ENCODE data around the gene TENM3.

TENM3 gene

DNA sequence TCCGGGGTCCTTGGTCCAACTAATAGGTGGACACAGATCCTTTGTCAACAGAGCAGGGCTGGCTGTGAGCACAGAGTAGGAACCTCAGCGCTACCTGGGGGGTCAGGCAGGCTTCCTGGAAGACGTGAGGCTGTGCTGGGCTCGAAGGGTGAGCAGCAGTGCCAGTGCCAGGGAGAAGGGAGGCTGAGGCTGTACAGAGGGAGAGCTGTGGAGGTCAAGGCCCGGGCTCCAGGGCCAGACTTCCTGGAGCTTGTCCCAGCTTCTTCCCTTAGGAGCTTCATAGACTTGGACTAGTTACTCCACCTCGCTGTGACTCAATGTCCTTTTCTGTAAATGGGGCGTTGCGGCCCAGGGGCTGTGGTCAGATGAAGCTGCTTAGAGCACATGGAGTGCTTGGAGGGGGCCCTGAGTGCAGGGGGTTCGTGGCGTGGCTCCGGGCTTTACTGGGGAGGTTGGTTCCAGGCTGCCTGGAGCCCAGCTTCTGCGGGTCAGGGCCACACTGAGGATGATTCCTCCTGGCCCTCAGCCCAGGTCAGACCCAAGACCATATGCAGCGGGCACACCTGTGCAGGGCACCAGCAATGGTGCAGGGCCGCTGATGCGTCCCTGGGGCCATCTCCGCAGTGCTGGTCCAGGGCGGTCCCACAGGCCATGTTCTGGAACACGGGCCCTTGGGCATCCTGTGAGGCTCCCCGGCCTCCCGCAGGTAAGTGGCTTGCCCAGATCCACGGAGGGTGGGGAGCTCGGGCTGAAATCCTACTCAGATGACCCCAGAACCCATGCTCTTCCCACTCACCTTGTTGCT lies 575.9 kb downstream of the TENM3 start:
- TF ChIP-seq EZH2phosphoT487 (IDR thresholded peaks at IDR 0.05; ENCODE audit: low read depth) = no peak
- TF ChIP-seq, protein P1, sequence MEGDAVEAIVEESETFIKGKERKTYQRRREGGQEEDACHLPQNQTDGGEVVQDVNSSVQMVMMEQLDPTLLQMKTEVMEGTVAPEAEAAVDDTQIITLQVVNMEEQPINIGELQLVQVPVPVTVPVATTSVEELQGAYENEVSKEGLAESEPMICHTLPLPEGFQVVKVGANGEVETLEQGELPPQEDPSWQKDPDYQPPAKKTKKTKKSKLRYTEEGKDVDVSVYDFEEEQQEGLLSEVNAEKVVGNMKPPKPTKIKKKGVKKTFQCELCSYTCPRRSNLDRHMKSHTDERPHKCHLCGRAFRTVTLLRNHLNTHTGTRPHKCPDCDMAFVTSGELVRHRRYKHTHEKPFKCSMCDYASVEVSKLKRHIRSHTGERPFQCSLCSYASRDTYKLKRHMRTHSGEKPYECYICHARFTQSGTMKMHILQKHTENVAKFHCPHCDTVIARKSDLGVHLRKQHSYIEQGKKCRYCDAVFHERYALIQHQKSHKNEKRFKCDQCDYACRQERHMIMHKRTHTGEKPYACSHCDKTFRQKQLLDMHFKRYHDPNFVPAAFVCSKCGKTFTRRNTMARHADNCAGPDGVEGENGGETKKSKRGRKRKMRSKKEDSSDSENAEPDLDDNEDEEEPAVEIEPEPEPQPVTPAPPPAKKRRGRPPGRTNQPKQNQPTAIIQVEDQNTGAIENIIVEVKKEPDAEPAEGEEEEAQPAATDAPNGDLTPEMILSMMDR (IDR thresholded peaks at IDR 0.05; ENCODE audit: low read depth, low read length) = no peak
- Histone ChIP-seq H3K79me2 (ENCODE audit: low read length) (no peaks in the 10 kb centered on the region), H4K20me1 (ENCODE audit: insufficient read depth, low read length) (no peaks in the 10 kb centered on the region), H3K4me3 (ENCODE audit: low read length) (no peak overlapping the region), H3K9me3 (ENCODE audit: insufficient read depth, low read length) (no peaks in the 10 kb centered on the region), H2AFZ (ENCODE audit: low read depth, low read length) (no peak overlapping the region), H3K36me3 (replicated peaks; ENCODE audit: low read depth, low read length) (no peaks in the 10 kb centered on the region), H3K27me3 (ENCODE audit: low read depth, low read length) (no peaks in the 10 kb centered on the region), H3K4me2 (ENCODE audit: low read length) (no peak overlapping the region), H3K4me1 (ENCODE audit: low read length) (no peaks in the 10 kb centered on the region), H3K27ac (ENCODE audit: low read length) (no peak overlapping the region), H3K9ac (ENCODE audit: low read length) (no peak overlapping the region)

DNA sequence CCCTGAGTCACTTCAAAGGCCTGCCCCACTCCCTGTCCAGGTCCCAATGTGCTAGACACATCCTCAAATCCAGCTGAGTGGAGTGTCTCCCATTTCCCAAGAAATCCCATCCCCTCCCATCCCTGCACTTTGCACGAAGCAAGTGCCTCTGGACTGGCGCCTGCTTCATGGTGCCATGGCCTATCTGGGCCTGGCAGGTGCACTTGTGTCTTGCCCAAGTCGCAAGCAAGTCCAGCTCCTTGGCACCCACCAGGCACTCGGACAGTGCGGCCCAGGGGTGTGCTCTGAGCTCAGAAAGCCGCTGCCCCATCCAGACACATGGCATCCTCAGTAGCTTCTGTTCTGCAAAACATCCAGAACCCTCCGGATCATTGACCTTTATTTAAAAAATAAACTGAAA lies 576.5 kb downstream of the TENM3 start:
- H3K27ac ChIP-seq (ENCODE audit: low read length) = no peak overlapping the region
- TF ChIP-seq EZH2phosphoT487 (IDR thresholded peaks at IDR 0.05; ENCODE audit: low read depth) = no peak
- TF ChIP-seq, protein P1 (IDR thresholded peaks at IDR 0.05; ENCODE audit: low read depth, low read length) = no peak
- no peak overlapping the region for H2AFZ ChIP-seq (ENCODE audit: low read depth, low read length)

DNA sequence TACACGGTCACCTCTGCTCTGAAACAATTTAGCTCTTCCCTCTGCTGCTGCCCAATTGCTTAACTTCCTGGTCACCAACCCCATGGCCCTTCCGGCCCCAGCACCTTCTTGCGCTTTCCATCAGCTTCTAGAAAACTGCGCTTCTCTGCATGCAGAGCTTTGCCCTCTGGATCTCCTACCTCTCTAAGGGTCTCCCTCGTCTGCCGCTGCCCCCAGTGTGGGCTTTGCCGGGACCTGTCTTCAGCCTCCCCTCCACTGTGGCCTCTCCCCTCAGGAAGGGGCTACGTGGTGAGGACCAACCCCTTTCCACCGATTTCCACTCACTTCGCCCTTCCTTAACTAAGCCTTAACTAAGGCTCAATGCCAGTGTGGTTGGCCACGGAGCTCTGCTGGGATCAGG lies 579.4 kb downstream of the TENM3 start:
- H2AFZ ChIP-seq (ENCODE audit: low read depth, low read length) = no peak overlapping the region
- H3K9me3 ChIP-seq (ENCODE audit: insufficient read depth, low read length) = no peaks in the 10 kb centered on the region
- H3K4me2 ChIP-seq (ENCODE audit: low read length) = no peak overlapping the region
- TF ChIP-seq, protein P1 (IDR thresholded peaks at IDR 0.05; ENCODE audit: low read depth, low read length) = no peak
- TF ChIP-seq EZH2phosphoT487 (IDR thresholded peaks at IDR 0.05; ENCODE audit: low read depth) = no peak
- no peaks in the 10 kb centered on the region for H3K36me3 ChIP-seq (replicated peaks; ENCODE audit: low read depth, low read length)
- H3K4me1 ChIP-seq (ENCODE audit: low read length) = no peaks in the 10 kb centered on the region
- H4K20me1 ChIP-seq (ENCODE audit: insufficient read depth, low read length) = no peaks in the 10 kb centered on the region
- H3K27ac ChIP-seq (ENCODE audit: low read length) = no peak overlapping the region
- no peaks in the 10 kb centered on the region for H3K79me2 ChIP-seq (ENCODE audit: low read length)
- H3K27me3 ChIP-seq (ENCODE audit: low read depth, low read length) = no peaks in the 10 kb centered on the region
- H3K4me3 ChIP-seq (ENCODE audit: low read length) = no peak overlapping the region
- H3K9ac ChIP-seq (ENCODE audit: low read length) = no peak overlapping the region

More for the DNA sequence above, 576.5 kb downstream of the TENM3 start:
- no peak overlapping the region for H3K9ac ChIP-seq (ENCODE audit: low read length)
- no peaks in the 10 kb centered on the region for H3K9me3 ChIP-seq (ENCODE audit: insufficient read depth, low read length)
- no peak overlapping the region for H3K4me3 ChIP-seq (ENCODE audit: low read length)
- no peaks in the 10 kb centered on the region for H3K79me2 ChIP-seq (ENCODE audit: low read length)
- H3K4me1 ChIP-seq (ENCODE audit: low read length) = no peaks in the 10 kb centered on the region
- no peaks in the 10 kb centered on the region for H3K27me3 ChIP-seq (ENCODE audit: low read depth, low read length)
- H4K20me1 ChIP-seq (ENCODE audit: insufficient read depth, low read length) = no peaks in the 10 kb centered on the region
- H3K4me2 ChIP-seq (ENCODE audit: low read length) = no peak overlapping the region
- H3K36me3 ChIP-seq (replicated peaks; ENCODE audit: low read depth, low read length) = no peaks in the 10 kb centered on the region

DNA sequence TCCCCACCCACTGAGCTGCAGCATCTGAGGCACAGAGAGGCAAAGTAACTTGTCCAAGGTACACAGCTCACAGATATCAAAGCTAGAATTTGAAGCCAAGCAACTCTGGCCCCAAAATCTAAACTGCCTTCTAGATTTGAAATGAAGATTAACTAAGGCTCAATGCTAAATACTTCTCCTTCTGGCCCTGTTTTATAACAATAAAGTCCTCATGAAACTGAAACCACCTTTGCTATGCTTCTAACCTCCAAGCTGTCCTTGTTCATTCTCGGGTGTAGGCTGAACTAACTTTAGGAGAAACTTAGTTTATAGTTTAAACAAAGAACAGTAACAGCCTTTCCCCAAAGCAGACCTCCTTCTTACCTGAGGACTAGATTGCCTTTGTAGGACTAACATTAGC lies 580.4 kb downstream of the TENM3 start:
- no peak for TF ChIP-seq EZH2phosphoT487 (IDR thresholded peaks at IDR 0.05; ENCODE audit: low read depth)
- TF ChIP-seq, protein P1 (IDR thresholded peaks at IDR 0.05; ENCODE audit: low read depth, low read length) = no peak
- H3K9ac ChIP-seq (ENCODE audit: low read length) = no peak overlapping the region

More for the DNA sequence above, 580.4 kb downstream of the TENM3 start:
- no peaks in the 10 kb centered on the region for H3K79me2 ChIP-seq (ENCODE audit: low read length)
- H3K4me3 ChIP-seq (ENCODE audit: low read length) = no peak overlapping the region
- H3K4me1 ChIP-seq (ENCODE audit: low read length) = no peaks in the 10 kb centered on the region
- no peaks in the 10 kb centered on the region for H4K20me1 ChIP-seq (ENCODE audit: insufficient read depth, low read length)
- H3K36me3 ChIP-seq (replicated peaks; ENCODE audit: low read depth, low read length) = no peaks in the 10 kb centered on the region
- H3K4me2 ChIP-seq (ENCODE audit: low read length) = no peak overlapping the region
- H3K27ac ChIP-seq (ENCODE audit: low read length) = no peak overlapping the region
- H2AFZ ChIP-seq (ENCODE audit: low read depth, low read length) = no peak overlapping the region
- H3K9me3 ChIP-seq (ENCODE audit: insufficient read depth, low read length) = no peaks in the 10 kb centered on the region
- H3K27me3 ChIP-seq (ENCODE audit: low read depth, low read length) = no peaks in the 10 kb centered on the region
